Measurements from ENCODE around the gene KCNK5.

KCNK5 gene

GRCh38 chr6:39247667-39248194 lies 18.5 kb upstream of the KCNK5 start:
- TF ChIP-seq ZNF354C (tag by site-specific recombination; IDR thresholded peaks at IDR 0.05; ENCODE audit: borderline replicate concordance, low read depth): no peak
- no peak overlapping the region for H3K4me3 ChIP-seq (ENCODE audit: low read depth, low read length)
- no peak overlapping the region for H3K27ac ChIP-seq (ENCODE audit: extremely low read depth, low read depth, low read length)
- H3K9me3 ChIP-seq (ENCODE audit: control insufficient read depth, insufficient read depth, low read depth, low read length): no peaks in the 10 kb centered on the region
- ChIA-PET CTCF (no interaction called here), POLR2A (no interaction called here)
- peaks cover 8% of the 10 kb centered on the region; the same call in 1 of the 2 replicates for H3K4me1 ChIP-seq (ENCODE audit: control insufficient read depth, insufficient read depth, low read length)
- H3K36me3 ChIP-seq (ENCODE audit: control insufficient read depth in 2 of 2, insufficient read depth in 1 of 2, low read length in 2 of 2): no peaks in the 10 kb centered on the region

DNA sequence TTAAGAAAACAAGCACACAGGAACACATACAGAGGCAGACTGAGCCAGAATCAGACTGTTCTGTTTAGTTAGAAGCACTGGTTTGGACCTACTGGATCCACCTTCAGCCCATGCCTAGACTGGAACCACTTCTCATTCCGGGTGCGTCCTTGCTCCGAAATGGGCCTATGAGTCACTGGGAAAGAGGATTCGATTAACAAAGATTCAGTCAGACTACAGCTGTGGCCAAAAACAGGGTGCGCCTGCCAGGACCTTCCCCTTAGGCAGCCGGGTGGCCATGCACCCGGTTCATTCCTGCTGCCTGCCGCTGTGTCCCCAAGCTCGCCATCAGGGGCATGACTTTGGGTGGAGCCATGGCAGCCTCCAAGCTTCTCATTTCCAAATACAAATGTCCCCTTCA lies 14.5 kb upstream of the KCNK5 start:
- no peaks in the 10 kb centered on the region for H3K4me1 ChIP-seq (ENCODE audit: control insufficient read depth, insufficient read depth, low read length)
- no peaks in the 10 kb centered on the region for H3K9me3 ChIP-seq (ENCODE audit: control insufficient read depth, insufficient read depth, low read depth, low read length)
- ChIA-PET CTCF (interaction anchor here (0.5 to 2.1 kb wide), 6 partner anchors 10 to 672 kb away, joined by 3 to 9 read pairs (median 3); partner anchors contain the start of gene KCNK5), POLR2A (interaction anchor here (1.8 kb wide), 1 partner anchor 16 kb away, joined by 4 read pairs; no protein-coding TSS in a partner anchor)
- H3K27ac ChIP-seq (ENCODE audit: extremely low read depth, low read depth, low read length): no peak overlapping the region
- no peaks in the 10 kb centered on the region for H3K36me3 ChIP-seq (ENCODE audit: control insufficient read depth in 2 of 2, insufficient read depth in 1 of 2, low read length in 2 of 2)
- TF ChIP-seq HOXC10 (CRISPR knock-in tag; IDR thresholded peaks at IDR 0.05): no peak
- TF ChIP-seq PBX3 (CRISPR knock-in tag; IDR thresholded peaks at IDR 0.05): no peak
- TF ChIP-seq ZNF768 (tag by site-specific recombination; IDR thresholded peaks at IDR 0.05): no peak
- no peak for TF ChIP-seq ZNF544 (tag by site-specific recombination; IDR thresholded peaks at IDR 0.05)
- no peak for TF ChIP-seq ZNF791 (tag by site-specific recombination; IDR thresholded peaks at IDR 0.05)
- TF ChIP-seq ZNF169 (tag by site-specific recombination; IDR thresholded peaks at IDR 0.05): no peak
- no peak for TF ChIP-seq GLIS2 (tag by site-specific recombination; IDR thresholded peaks at IDR 0.05)
- no peak for TF ChIP-seq ZNF18 (tag by site-specific recombination; IDR thresholded peaks at IDR 0.05)
- TF ChIP-seq ZSCAN5A (tag by site-specific recombination; IDR thresholded peaks at IDR 0.05): no peak
- no peak for TF ChIP-seq PRDM1 (tag by site-specific recombination; IDR thresholded peaks at IDR 0.05)
- TF ChIP-seq ZNF664 (tag by site-specific recombination; IDR thresholded peaks at IDR 0.05): no peak
- no peak for TF ChIP-seq RBAK (tag by site-specific recombination; IDR thresholded peaks at IDR 0.05)
- TF ChIP-seq ZNF510 (tag by site-specific recombination; IDR thresholded peaks at IDR 0.05; ENCODE audit: insufficient replicate concordance): no peak
- no peak for TF ChIP-seq ZNF629 (tag by site-specific recombination; IDR thresholded peaks at IDR 0.05)
- TF ChIP-seq ZNF211 (tag by site-specific recombination; IDR thresholded peaks at IDR 0.05; ENCODE audit: low read depth): no peak
- TF ChIP-seq, protein P1, sequence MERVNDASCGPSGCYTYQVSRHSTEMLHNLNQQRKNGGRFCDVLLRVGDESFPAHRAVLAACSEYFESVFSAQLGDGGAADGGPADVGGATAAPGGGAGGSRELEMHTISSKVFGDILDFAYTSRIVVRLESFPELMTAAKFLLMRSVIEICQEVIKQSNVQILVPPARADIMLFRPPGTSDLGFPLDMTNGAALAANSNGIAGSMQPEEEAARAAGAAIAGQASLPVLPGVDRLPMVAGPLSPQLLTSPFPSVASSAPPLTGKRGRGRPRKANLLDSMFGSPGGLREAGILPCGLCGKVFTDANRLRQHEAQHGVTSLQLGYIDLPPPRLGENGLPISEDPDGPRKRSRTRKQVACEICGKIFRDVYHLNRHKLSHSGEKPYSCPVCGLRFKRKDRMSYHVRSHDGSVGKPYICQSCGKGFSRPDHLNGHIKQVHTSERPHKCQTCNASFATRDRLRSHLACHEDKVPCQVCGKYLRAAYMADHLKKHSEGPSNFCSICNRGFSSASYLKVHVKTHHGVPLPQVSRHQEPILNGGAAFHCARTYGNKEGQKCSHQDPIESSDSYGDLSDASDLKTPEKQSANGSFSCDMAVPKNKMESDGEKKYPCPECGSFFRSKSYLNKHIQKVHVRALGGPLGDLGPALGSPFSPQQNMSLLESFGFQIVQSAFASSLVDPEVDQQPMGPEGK (tag by site-specific recombination; IDR thresholded peaks at IDR 0.05): no peak
- TF ChIP-seq ZBTB8A (tag by site-specific recombination; IDR thresholded peaks at IDR 0.05): no peak
- no peak for TF ChIP-seq ZNF658 (tag by site-specific recombination; IDR thresholded peaks at IDR 0.05)
- H3K4me3 ChIP-seq (ENCODE audit: low read depth, low read length): no peak overlapping the region

Data from HEK293 (cell line).